ENCODE results near the gene OGFOD1. TPM values are rescaled to one million over a fixed set of nuclear protein-coding genes. Genes with fewer than 3 reads are reported as not detected.

OGFOD1 gene
- total and polyA plus RNA-seq, 2 experiments from 2014 or later, result 74.5 to 76.3 TPM

- Mint-ChIP-seq H3K27me3 (ENCODE audit: insufficient read depth, low read depth, poor library complexity) (no peaks in the 10 kb centered on the region), H3K9me3 (no peaks in the 10 kb centered on the region), H3K4me1 (peaks cover 22% of the 10 kb centered on the region), H3K27ac (no peak overlapping the region), H3K36me3 (ENCODE audit: low read depth) (peaks cover 35% of the 10 kb centered on the region), H3K4me3 (no peak overlapping the region)
- Histone ChIP-seq H4K20me1 (replicated peaks; ENCODE audit: insufficient read depth) (peaks cover 52% of the 10 kb centered on the region), H3K79me2 (replicated peaks; ENCODE audit: insufficient read depth) (peaks cover 92% of the 10 kb centered on the region), H3K27ac (ENCODE audit: low read depth) (no peak overlapping the region), H3K27me3 (ENCODE audit: insufficient read depth) (no peaks in the 10 kb centered on the region), H3K36me3 (ENCODE audit: insufficient read depth) (peaks cover 19% of the 10 kb centered on the region), H3K9me2 (ENCODE audit: insufficient read depth) (no peaks in the 10 kb centered on the region), H3K4me2 (no peak overlapping the region), H3K4me3 (no peak overlapping the region), H3K4me1 (ENCODE audit: insufficient read depth) (peaks cover 15% of the 10 kb centered on the region; the same call in 1 of the 2 replicates), H3F3A (replicated peaks; ENCODE audit: low read depth) (no peaks in the 10 kb centered on the region), H2AFZ (no peak overlapping the region)
- TF ChIP-seq ZNF462 (CRISPR knock-in tag; IDR thresholded peaks at IDR 0.05) (no peak), EZH2phosphoT487 (IDR thresholded peaks at IDR 0.05; ENCODE audit: unreplicated experiment) (no peak), STAT1 (IDR thresholded peaks at IDR 0.05; ENCODE audit: unreplicated experiment) (no peak), CTCF (conservative IDR thresholded peaks at IDR 0.05; ENCODE audit: low read depth in 2 of 2) (no peak), NANOG (IDR thresholded peaks at IDR 0.05; ENCODE audit: borderline replicate concordance) (no peak), EZH2 (IDR thresholded peaks at IDR 0.05; ENCODE audit: low read depth, unreplicated experiment) (no peak)
- DNase-seq (ENCODE audit: low spot score), result no peak
- no peak for ATAC-seq
Observed at GRCh38 chr16:56447286-56447685, 4.1 kb upstream of the OGFOD1 start.
